Heart right ventricle (tissue), 16 donors: Measurements from ENCODE around the gene C16orf89. TPM values are rescaled to one million over a fixed set of nuclear protein-coding genes. Genes with fewer than 3 reads are reported as not detected.

Experiments used
- ATAC-seq, 8 donors: fragments of 200-7000 bp; cut with Tn5 transposase; one replicate each; pipeline ENCODE4 v1.9.1; 2020; ENCODE audit warnings: mild to moderate bottlenecking in 8 of 8, moderate library complexity in 8 of 8, moderate number of reproducible peaks in 1 of 8
- DNase-seq, 2 donors: peaks; one replicate each; pipeline ENCODE4 v3.0.0-alpha.2; 2020
- H3K27ac ChIP-seq, 10 donors: fragments of 200-600 bp; sonication (generic) in 2 of 10; one replicate each; pipeline versions ENCODE4 v1.5.0 to v1.8.0; 2020 to 2022; ENCODE audit warnings: mild to moderate bottlenecking in 3 of 10
- H3K27me3 ChIP-seq, 7 donors: fragments of 200-600 bp; one replicate each; pipeline ENCODE4 v1.8.0; 2021 to 2022; ENCODE audit warnings: mild to moderate bottlenecking in 2 of 7
- H3K36me3 ChIP-seq, 9 donors: fragments of 200-600 bp; sonication (generic) in 1 of 9; one replicate each; pipeline versions ENCODE4 v1.5.0 to v1.8.0; 2020 to 2022; ENCODE audit warnings: mild to moderate bottlenecking in 2 of 9
- H3K4me1 ChIP-seq, 9 donors: fragments of 200-600 bp; sonication (generic) in 1 of 9; one replicate each; pipeline versions ENCODE4 v1.5.0 to v1.8.0; 2020 to 2022; ENCODE audit warnings: mild to moderate bottlenecking in 4 of 9
- H3K4me3 ChIP-seq, 10 donors: fragments of 200-600 bp; sonication (generic) in 2 of 10; one replicate each; pipeline versions ENCODE4 v1.5.0 to v1.8.0; 2020 to 2022; ENCODE audit warnings: mild to moderate bottlenecking in 7 of 10, moderate library complexity in 2 of 10
- H3K9me3 ChIP-seq, 11 donors: fragments of 200-600 bp in 10 of 11; sonication (generic) in 2 of 11; one replicate each; pipeline versions ENCODE4 v1.5.0 to v1.8.0; 2013 to 2022; ENCODE audit warnings: mild to moderate bottlenecking in 2 of 11, control low read depth in 1 of 11, moderate library complexity in 1 of 11
- WGBS, 2 donors: extraction: QIAGEN DNeasy Blood & Tissue Kit; methylation state at CpG; one replicate each; pipeline ENCODE4 v1.1.7; 2013; ENCODE audit warnings: inconsistent platforms in 1 of 2; 5-methylcytosine and 5-hydroxymethylcytosine counted together
- intact Hi-C, 10 donors: fragments of 100-400 bp; cut with DNase I; formaldehyde crosslinking; loops; one replicate each; pipeline versions ENCODE4 v1.11.1 to v1.14.2; 2022
- polyA plus RNA-seq, 2 donors: library from polyadenylated mRNA; stranded (reverse); fragments of 200-250 nt; gene quantifications; one replicate each; pipeline ENCODE4 v1.2.3, GENCODE V29; 2013
- total RNA-seq, 10 donors: library from RNA; stranded (reverse); fragmentation: NEBNext Ultra II Directional in 3 of 10; extraction: Animal tissue kit (Norgen Biotek cat#: 25700) in 3 of 10; gene quantifications; one replicate each; pipeline versions ENCODE4 v1.2.1 to v1.2.4, GENCODE V29; 2021 to 2023
- TF ChIP-seq, protein P1 (sequence below), 9 donors: fragments of 200-600 bp; sonication (generic) in 2 of 9; IDR thresholded peaks; one replicate each; pipeline versions ENCODE4 v1.5.0 to v1.8.0; 2021 to 2022; ENCODE audit warnings: antibody characterized with exemption in 9 of 9, mild to moderate bottlenecking in 5 of 9, moderate library complexity in 1 of 9
- donor health status: Arrhythmogenic right ventricular cardiomyopathy.
- donor health status: ischemic (EF 13 %, LVEDD 7.1; RV severe dilation, severe dysfunction).
- donor health status: healthy with polysubstance abuse.
- donor health status: DM: no; HTN: yes; CAD: no.
- donor health status: DM: no; HTN: no; CAD: no.
- donor health status: ischemic (EF 25% LVEDD 6.9; RV normal size, moderate dysfunction).
- donor health status: ischemic (EF 25% LVEDD 5.7; RV mildly dilated, moderate dysfunction).
- donor health status: healthy.
- donor health status: DM: yes; HTN: yes; CAD: no.
- donor health status: Ischemic cardiomyopathy.
- donor health status: ischemic (EF 35%, LVEDD 5.7; RV mildly dilated, moderate dysfunction).
- donor health status: nonischemic (EF 11% LVEDD 7.7; RV severe dilation, severe dysfunction).
- donor health status: DM: yes; HTN: yes; CAD: no.
- donor health status: PGD.
- donor health status: ischemic (EF 29% LVEDD 5.4; RV normal size, mild dysfunction).
- donor health status: nonischemic (EF 23%, LVEDD 6.1; RV moderate dilation, normal function).

The C16orf89 gene
- total and polyA plus RNA-seq, 12 donors, result 0.28 to 44.9 (median 5.0) TPM

DNA sequence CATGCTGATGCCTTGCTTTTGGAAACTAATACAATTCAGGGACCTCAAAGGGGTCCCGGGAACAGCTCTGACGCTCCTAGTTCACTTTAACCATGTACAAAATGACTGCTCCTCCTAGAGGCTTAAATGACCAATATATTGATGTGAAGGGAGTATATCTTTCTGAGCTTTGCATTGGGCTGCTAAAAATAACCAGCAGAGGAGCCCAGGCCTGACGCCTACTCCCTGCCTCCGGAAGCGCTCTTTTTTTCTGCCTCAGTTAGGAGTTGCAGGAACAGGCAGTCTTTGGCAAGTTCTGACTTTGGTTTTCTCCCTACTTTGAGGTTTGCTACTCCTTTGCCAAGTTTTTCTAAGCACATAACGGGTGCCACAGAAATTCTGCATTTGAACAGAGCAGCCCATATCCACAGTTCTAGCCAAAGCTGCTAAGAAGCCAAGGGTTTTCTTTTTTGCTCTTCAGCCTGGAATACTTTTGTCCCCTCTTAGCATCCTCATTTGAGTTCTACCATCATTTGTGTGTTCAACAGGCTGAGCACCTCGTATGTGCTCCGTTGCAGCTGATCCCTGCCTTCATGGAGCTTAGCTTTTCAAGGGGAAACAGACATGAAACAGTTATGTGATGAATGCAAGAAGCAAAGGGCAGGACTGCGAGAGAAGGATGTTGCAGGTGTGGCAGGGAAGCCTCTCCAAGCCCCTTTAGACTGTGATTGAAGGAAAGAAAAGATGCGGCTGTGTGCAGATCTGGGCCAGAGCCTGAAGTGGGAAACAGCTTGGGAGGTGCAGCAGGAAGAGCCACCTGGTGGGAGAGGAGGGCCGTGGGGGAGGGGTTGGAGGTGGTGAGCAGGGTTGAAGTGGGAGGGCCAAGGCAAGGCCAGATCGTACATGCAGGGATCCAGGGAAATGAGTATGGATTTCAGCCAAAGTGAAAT is 29.3 kb downstream of the C16orf89 start:
- Histone ChIP-seq H3K9me3 (no peaks in the 10 kb centered on the region), H3K36me3 (no peaks in the 10 kb centered on the region), H3K4me3 (no peak overlapping the region), H3K27me3 (no peaks in the 10 kb centered on the region), H3K27ac (peak overlapping the region in 2 of 10 donors; percentile 1 to 26), H3K4me1 (peaks cover 0 to 30% (median 22%) of the 10 kb centered on the region in 9 donors)
- TF ChIP-seq, protein P1, sequence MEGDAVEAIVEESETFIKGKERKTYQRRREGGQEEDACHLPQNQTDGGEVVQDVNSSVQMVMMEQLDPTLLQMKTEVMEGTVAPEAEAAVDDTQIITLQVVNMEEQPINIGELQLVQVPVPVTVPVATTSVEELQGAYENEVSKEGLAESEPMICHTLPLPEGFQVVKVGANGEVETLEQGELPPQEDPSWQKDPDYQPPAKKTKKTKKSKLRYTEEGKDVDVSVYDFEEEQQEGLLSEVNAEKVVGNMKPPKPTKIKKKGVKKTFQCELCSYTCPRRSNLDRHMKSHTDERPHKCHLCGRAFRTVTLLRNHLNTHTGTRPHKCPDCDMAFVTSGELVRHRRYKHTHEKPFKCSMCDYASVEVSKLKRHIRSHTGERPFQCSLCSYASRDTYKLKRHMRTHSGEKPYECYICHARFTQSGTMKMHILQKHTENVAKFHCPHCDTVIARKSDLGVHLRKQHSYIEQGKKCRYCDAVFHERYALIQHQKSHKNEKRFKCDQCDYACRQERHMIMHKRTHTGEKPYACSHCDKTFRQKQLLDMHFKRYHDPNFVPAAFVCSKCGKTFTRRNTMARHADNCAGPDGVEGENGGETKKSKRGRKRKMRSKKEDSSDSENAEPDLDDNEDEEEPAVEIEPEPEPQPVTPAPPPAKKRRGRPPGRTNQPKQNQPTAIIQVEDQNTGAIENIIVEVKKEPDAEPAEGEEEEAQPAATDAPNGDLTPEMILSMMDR (IDR thresholded peaks at IDR 0.05), result no peak
- 43 to 45% methylated on average over 12 of the region's 12 CpGs for WGBS, 2 donors
- ATAC-seq (no peak), DNase-seq (no peak)
- intact Hi-C loops, result no loop called here

- ATAC-seq, result no peak
- 71 to 77% methylated on average over 1 of the region's 1 CpG for WGBS, 2 donors
- Histone ChIP-seq H3K4me3 (no peak overlapping the region), H3K9me3 (no peaks in the 10 kb centered on the region), H3K36me3 (peaks cover 0 to 4% (median 0%) of the 10 kb centered on the region in 9 donors), H3K27ac (peak overlapping the region in 1 of 10 donors; percentile 1), H3K4me1 (peaks cover 0 to 28% (median 22%) of the 10 kb centered on the region in 9 donors), H3K27me3 (no peaks in the 10 kb centered on the region)
- TF ChIP-seq, protein P1 (IDR thresholded peaks at IDR 0.05), result no peak
- no peak for DNase-seq
- intact Hi-C loops, result no loop called here
Measured at GRCh38 chr16:5035909-5036227, 29.9 kb downstream of the C16orf89 start.

- peaks cover 0 to 28% (median 22%) of the 10 kb centered on the region in 9 donors for H3K4me1 ChIP-seq
- DNase-seq, result no peak
- WGBS, 2 donors, result 14 to 17% methylated on average over 2 of the region's 2 CpGs
- peak overlapping the region; percentile 69 to 99 (median 82) for H3K4me3 ChIP-seq
- no peaks in the 10 kb centered on the region for H3K9me3 ChIP-seq
- TF ChIP-seq, protein P1 (IDR thresholded peaks at IDR 0.05), result no peak
- intact Hi-C loops, result loop anchor here in 1 of 10 donors (5.0 kb wide), 1 partner anchor 38 kb away; the partner anchor contains the start of gene ALG1
- peak overlapping the region in 8 of 10 donors; percentile 21 to 87 (median 45) for H3K27ac ChIP-seq
- ATAC-seq, result no peak
- no peaks in the 10 kb centered on the region for H3K27me3 ChIP-seq
- H3K36me3 ChIP-seq, result peaks cover 0 to 21% (median 0%) of the 10 kb centered on the region in 9 donors
Measured at GRCh38 chr16:5034167-5034523, 31.6 kb downstream of the C16orf89 start.

GRCh38 chr16:5033256-5034166 is 32.2 kb downstream of the C16orf89 start, which contains the start of gene NAGPA:
Gene NAGPA, minus strand, starts transcription at chr16:5033935. Its CDS starts 21 bp downstream, at chr16:5033914.
- H3K36me3 ChIP-seq, result peaks cover 0 to 27% (median 0%) of the 10 kb centered on the region in 9 donors
- H3K4me1 ChIP-seq, result peaks cover 0 to 28% (median 22%) of the 10 kb centered on the region in 9 donors
- DNase-seq, result peak; percentile 91
- H3K27ac ChIP-seq, result peak within 1 kb of the TSS in 8 of 10 donors; percentile 21 to 87 (median 45)
- intact Hi-C loops, result loop anchor here in 1 of 10 donors (5.0 kb wide), 1 partner anchor 39 kb away; the partner anchor contains the start of gene ALG1
- H3K4me3 ChIP-seq, result peak within 1 kb of the TSS; percentile 69 to 99 (median 82)
- H3K9me3 ChIP-seq, result no peaks in the 10 kb centered on the region
- H3K27me3 ChIP-seq, result no peaks in the 10 kb centered on the region
- TF ChIP-seq, protein P1 (IDR thresholded peaks at IDR 0.05), result no peak
- peak; percentile 86 to 97 (median 95) for ATAC-seq
- WGBS, 2 donors, result 0% methylated on average over 101 to 104 of the region's 104 CpGs
